Measurements from ENCODE around the gene NMNAT2. TPM values are rescaled to one million over a fixed set of nuclear protein-coding genes. Genes with fewer than 3 reads are reported as not detected.

NMNAT2 gene
- polyA plus RNA-seq, 1 experiment, result 0.19 TPM

- Histone ChIP-seq H3K9me3 (ENCODE audit: control insufficient read depth, insufficient read depth, low read length) (no peaks in the 10 kb centered on the region), H3K27me3 (ENCODE audit: control insufficient read depth, insufficient read depth, low read length) (peaks cover 37% of the 10 kb centered on the region), H3K4me3 (ENCODE audit: low read depth, low read length) (no peak overlapping the region), H3K27ac (ENCODE audit: low read depth, low read length) (no peak overlapping the region)
- CTCF ChIA-PET, result interaction anchor here (1.1 kb wide), 1 partner anchor 9 kb away, joined by 3 read pairs; no protein-coding TSS in a partner anchor
- TF ChIP-seq CTCF (IDR thresholded peaks at IDR 0.05; ENCODE audit: low read depth, low read length), result no peak
- POLR2A ChIA-PET, result no interaction called here
- DNase-seq (ENCODE audit: low read depth, low spot score), result no peak
Measured at GRCh38 chr1:183327434-183328290, 90.5 kb downstream of the NMNAT2 start.

GRCh38 chr1:183323849-183324683, 94.1 kb downstream of the NMNAT2 start:
- no peak overlapping the region for H3K27ac ChIP-seq (ENCODE audit: low read depth, low read length)
- no peak for TF ChIP-seq CTCF (IDR thresholded peaks at IDR 0.05; ENCODE audit: low read depth, low read length)
- peaks cover 19% of the 10 kb centered on the region for H3K27me3 ChIP-seq (ENCODE audit: control insufficient read depth, insufficient read depth, low read length)
- ChIA-PET CTCF (no interaction called here), POLR2A (no interaction called here)
- no peak overlapping the region for H3K4me3 ChIP-seq (ENCODE audit: low read depth, low read length)
- no peaks in the 10 kb centered on the region for H3K9me3 ChIP-seq (ENCODE audit: control insufficient read depth, insufficient read depth, low read length)
- no peak for DNase-seq (ENCODE audit: low read depth, low spot score)

GRCh38 chr1:183319606-183320005, 98.6 kb downstream of the NMNAT2 start:
- TF ChIP-seq CTCF (IDR thresholded peaks at IDR 0.05; ENCODE audit: low read depth, low read length), result no peak
- Histone ChIP-seq H3K9me3 (ENCODE audit: control insufficient read depth, insufficient read depth, low read length) (no peaks in the 10 kb centered on the region; the same call in 1 of the 2 replicates), H3K4me3 (ENCODE audit: low read depth, low read length) (no peak overlapping the region), H3K27me3 (ENCODE audit: control insufficient read depth, insufficient read depth, low read length) (peaks cover 2% of the 10 kb centered on the region), H3K27ac (ENCODE audit: low read depth, low read length) (no peak overlapping the region)
- ChIA-PET POLR2A (no interaction called here), CTCF (interaction anchor here (1.1 to 3.5 kb wide), 4 partner anchors 38 to 357 kb away, joined by 5 to 27 read pairs (median 10); no protein-coding TSS in a partner anchor)
- DNase-seq (ENCODE audit: low read depth, low spot score), result no peak

GRCh38 chr1:183319051-183319450, 99.1 kb downstream of the NMNAT2 start:
- no peak for DNase-seq (ENCODE audit: low read depth, low spot score)
- TF ChIP-seq CTCF (IDR thresholded peaks at IDR 0.05; ENCODE audit: low read depth, low read length), result no peak
- Histone ChIP-seq H3K27ac (ENCODE audit: low read depth, low read length) (no peak overlapping the region), H3K9me3 (ENCODE audit: control insufficient read depth, insufficient read depth, low read length) (no peaks in the 10 kb centered on the region; the same call in 1 of the 2 replicates), H3K27me3 (ENCODE audit: control insufficient read depth, insufficient read depth, low read length) (peaks cover 2% of the 10 kb centered on the region), H3K4me3 (ENCODE audit: low read depth, low read length) (no peak overlapping the region)
- ChIA-PET POLR2A (interaction anchor here (0.6 to 0.7 kb wide), 2 partner anchors 15 to 272 kb away, joined by 3 read pairs; no protein-coding TSS in a partner anchor), CTCF (interaction anchor here (1.1 to 3.5 kb wide), 9 partner anchors 9 to 419 kb away, joined by 3 to 27 read pairs (median 4); no protein-coding TSS in a partner anchor)

Measured in AG04450 (cell line).